Natural killer cell (primary cell): ENCODE data around the gene TSPOAP1. TPM values are rescaled to one million over a fixed set of nuclear protein-coding genes. Genes with fewer than 3 reads are reported as not detected.

Experiments used
- ATAC-seq, 3 donors: fragments of 150-1000 bp in 2 of 3; fragments of 200-7000 bp in 1 of 3; cut with Tn5 transposase; 1 replicate in 1 of 3; 2 replicates in 2 of 3; pipeline ENCODE4 v1.10.0; 2021; ENCODE audit warnings: mild to moderate bottlenecking in 2 of 3, moderate library complexity in 2 of 3
- DNase-seq, 2 donors: peaks; one replicate each; pipeline versions ENCODE4 v3.0.0 to v3.0.0-alpha.2; 2013 to 2021; ENCODE audit warnings: mixed read lengths in 1 of 2
- H3K27ac ChIP-seq: one replicate; pipeline ENCODE4 v1.5.1; 2013; ENCODE audit warnings: mild to moderate bottlenecking, low read length
- H3K27me3 ChIP-seq: one replicate; pipeline ENCODE4 v1.6.1; 2013; ENCODE audit warnings: low read length; ENCODE audit not compliant: control insufficient read depth, insufficient read depth
- H3K36me3 ChIP-seq: one replicate; pipeline ENCODE4 v1.6.1; 2013; ENCODE audit warnings: low read length; ENCODE audit not compliant: control insufficient read depth, insufficient read depth
- H3K4me1 ChIP-seq: one replicate; pipeline ENCODE4 v1.6.1; 2013; ENCODE audit warnings: low read length; ENCODE audit not compliant: control insufficient read depth, insufficient read depth
- H3K4me3 ChIP-seq: one replicate; pipeline ENCODE4 v1.5.1; 2013; ENCODE audit warnings: low read length
- H3K9me3 ChIP-seq: one replicate; pipeline ENCODE4 v1.6.1; 2013; ENCODE audit warnings: low read length; ENCODE audit not compliant: control insufficient read depth, insufficient read depth
- H3K27ac Mint-ChIP-seq, 2 donors: one replicate each; pipeline ENCODE4 v1.8.0; 2022; ENCODE audit warnings: mild to moderate bottlenecking in 2 of 2, mixed read lengths in 2 of 2, moderate library complexity in 1 of 2
- H3K27me3 Mint-ChIP-seq, 2 donors: one replicate each; pipeline ENCODE4 v1.8.0; 2022; ENCODE audit warnings: low read depth in 2 of 2, mixed read lengths in 2 of 2
- H3K36me3 Mint-ChIP-seq: one replicate; pipeline ENCODE4 v1.8.0; 2022; ENCODE audit warnings: mixed read lengths
- H3K4me1 Mint-ChIP-seq, 2 donors: one replicate each; pipeline ENCODE4 v1.8.0; 2022; ENCODE audit warnings: mixed read lengths in 2 of 2
- H3K4me3 Mint-ChIP-seq: one replicate; pipeline ENCODE4 v1.8.0; 2022; ENCODE audit warnings: mild to moderate bottlenecking, moderate library complexity, mixed read lengths
- H3K9me3 Mint-ChIP-seq, 2 donors: one replicate each; pipeline ENCODE4 v1.8.0; 2022; ENCODE audit warnings: mixed read lengths in 2 of 2
- WGBS: methylation state at CpG from one replicate; pipeline ENCODE4 v1.1.7; 2013; ENCODE audit warnings: missing lambda C conversion rate; ENCODE audit not compliant: insufficient coverage; 5-methylcytosine and 5-hydroxymethylcytosine counted together
- intact Hi-C: fragments of 100-400 bp; cut with micrococcal nuclease; formaldehyde crosslinking; loops from one replicate; pipeline ENCODE4 v1.14.2; 2022
- total RNA-seq, 4 donors: library from RNA; stranded (reverse); fragments of 120-200 nt in 1 of 4; gene quantifications; one replicate each; pipeline versions ENCODE4 v1.2.3 to v1.2.4, GENCODE V29; 2013 to 2022
- TF ChIP-seq, protein P1 (sequence below): fragments of 200-600 bp; IDR thresholded peaks from one replicate; pipeline ENCODE4 v1.8.0; 2022; ENCODE audit warnings: antibody characterized with exemption

Gene TSPOAP1
- total RNA-seq, 3 donors from 2014 or later (not counting 1 experiment from before 2014, with no cell fraction given) = 176 to 282 (median 246) TPM

DNA sequence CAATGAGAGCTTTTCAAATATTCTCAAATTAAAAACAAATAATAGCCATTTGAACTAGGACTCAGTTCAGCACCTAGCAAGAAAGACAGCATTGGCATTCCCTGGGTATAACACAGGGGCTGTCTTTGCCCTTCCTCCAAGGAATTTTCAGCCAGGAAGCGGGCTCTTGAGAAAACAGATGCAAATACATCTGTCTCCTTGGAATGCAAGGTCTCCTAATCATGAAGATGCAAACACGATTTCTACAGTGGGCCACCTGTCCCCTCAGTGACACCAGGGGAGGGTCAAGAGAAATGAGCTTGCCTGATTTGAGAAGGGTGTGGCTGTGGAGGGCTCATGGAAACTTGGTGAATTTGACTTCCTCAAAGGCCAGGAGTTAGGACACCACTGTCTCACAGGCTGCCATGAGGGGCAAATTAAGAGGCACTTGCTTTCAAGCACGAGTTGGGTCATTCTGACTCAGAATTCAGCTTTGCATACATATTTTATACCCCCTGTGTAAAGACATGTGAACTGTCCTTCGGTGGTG lies 47.9 kb upstream of the TSPOAP1 start:
- TF ChIP-seq, protein P1, sequence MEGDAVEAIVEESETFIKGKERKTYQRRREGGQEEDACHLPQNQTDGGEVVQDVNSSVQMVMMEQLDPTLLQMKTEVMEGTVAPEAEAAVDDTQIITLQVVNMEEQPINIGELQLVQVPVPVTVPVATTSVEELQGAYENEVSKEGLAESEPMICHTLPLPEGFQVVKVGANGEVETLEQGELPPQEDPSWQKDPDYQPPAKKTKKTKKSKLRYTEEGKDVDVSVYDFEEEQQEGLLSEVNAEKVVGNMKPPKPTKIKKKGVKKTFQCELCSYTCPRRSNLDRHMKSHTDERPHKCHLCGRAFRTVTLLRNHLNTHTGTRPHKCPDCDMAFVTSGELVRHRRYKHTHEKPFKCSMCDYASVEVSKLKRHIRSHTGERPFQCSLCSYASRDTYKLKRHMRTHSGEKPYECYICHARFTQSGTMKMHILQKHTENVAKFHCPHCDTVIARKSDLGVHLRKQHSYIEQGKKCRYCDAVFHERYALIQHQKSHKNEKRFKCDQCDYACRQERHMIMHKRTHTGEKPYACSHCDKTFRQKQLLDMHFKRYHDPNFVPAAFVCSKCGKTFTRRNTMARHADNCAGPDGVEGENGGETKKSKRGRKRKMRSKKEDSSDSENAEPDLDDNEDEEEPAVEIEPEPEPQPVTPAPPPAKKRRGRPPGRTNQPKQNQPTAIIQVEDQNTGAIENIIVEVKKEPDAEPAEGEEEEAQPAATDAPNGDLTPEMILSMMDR = no peak
- H3K27ac Mint-ChIP-seq = no peak overlapping the region
- WGBS = 79% methylated on average over 3 of the region's 4 CpGs

DNA sequence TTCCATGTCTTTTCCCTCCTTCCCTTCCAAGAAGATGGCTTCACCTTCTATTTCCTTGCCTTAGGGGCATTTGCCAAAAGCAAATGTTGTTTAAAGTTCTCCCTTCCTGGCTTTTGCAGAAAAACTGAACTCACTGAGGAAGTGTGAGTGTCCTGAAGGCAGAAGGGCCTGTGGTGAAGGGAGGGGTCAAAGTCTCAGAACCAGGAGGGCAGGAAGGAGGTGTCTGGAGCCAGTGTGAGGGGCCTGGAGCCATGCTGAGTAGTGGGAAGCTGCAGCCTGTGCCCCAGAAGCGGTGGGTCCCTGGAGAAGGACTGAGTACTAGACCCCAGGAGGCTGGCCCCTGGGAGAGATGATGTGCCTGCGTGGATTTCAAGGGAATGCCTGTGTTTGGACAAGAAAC lies 47.2 kb upstream of the TSPOAP1 start:
- Mint-ChIP-seq H3K27ac (no peak overlapping the region), H3K36me3 (no peaks in the 10 kb centered on the region), H3K27me3 (no peaks in the 10 kb centered on the region), H3K4me3 (no peak overlapping the region), H3K4me1 (peaks cover 47 to 55% of the 10 kb centered on the region in 2 donors), H3K9me3 (no peaks in the 10 kb centered on the region)
- no peak overlapping the region for H3K27ac ChIP-seq
- TF ChIP-seq, protein P1 = no peak
- intact Hi-C loops = no loop called here
- H3K36me3 ChIP-seq = no peaks in the 10 kb centered on the region
- H3K4me3 ChIP-seq = no peak overlapping the region
- no peaks in the 10 kb centered on the region for H3K27me3 ChIP-seq
- WGBS = 90% methylated on average over 2 of the region's 2 CpGs
- peaks cover 28% of the 10 kb centered on the region for H3K4me1 ChIP-seq
- ATAC-seq (no peak), DNase-seq (no peak)
- H3K9me3 ChIP-seq = no peaks in the 10 kb centered on the region

More for the DNA sequence above, 47.9 kb upstream of the TSPOAP1 start:
- DNase-seq (no peak), ATAC-seq (no peak)
- H3K27me3 Mint-ChIP-seq = no peaks in the 10 kb centered on the region
- H3K4me1 Mint-ChIP-seq = peaks cover 47 to 55% of the 10 kb centered on the region in 2 donors
- intact Hi-C loops = no loop called here
- Histone ChIP-seq H3K9me3 (no peaks in the 10 kb centered on the region), H3K27ac (no peak overlapping the region), H3K4me3 (no peak overlapping the region), H3K4me1 (peaks cover 28% of the 10 kb centered on the region), H3K36me3 (no peaks in the 10 kb centered on the region), H3K27me3 (no peaks in the 10 kb centered on the region)
- H3K4me3 Mint-ChIP-seq = no peak overlapping the region
- H3K36me3 Mint-ChIP-seq = no peaks in the 10 kb centered on the region
- H3K9me3 Mint-ChIP-seq = no peaks in the 10 kb centered on the region

DNA sequence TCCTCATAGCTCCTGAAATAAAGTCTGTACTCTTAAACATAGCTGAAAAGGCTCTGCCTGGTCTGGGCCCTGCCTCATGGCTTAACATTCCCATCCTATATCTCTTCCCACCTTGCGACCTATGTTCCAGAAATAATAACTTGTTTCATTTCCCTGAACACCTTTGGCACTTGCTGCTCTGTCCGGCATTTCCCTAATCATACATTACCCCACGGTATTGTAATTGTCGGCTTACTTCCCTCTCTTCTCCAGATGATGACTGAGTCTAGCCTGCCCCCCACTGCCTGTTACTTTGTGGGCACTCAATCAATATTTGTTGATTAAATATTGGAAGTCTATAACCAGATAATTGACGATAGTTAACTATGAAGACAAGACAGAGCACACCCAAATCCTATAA lies 46.7 kb upstream of the TSPOAP1 start:
- Mint-ChIP-seq H3K9me3 (no peaks in the 10 kb centered on the region), H3K27ac (no peak overlapping the region), H3K36me3 (no peaks in the 10 kb centered on the region), H3K4me3 (no peak overlapping the region), H3K27me3 (no peaks in the 10 kb centered on the region), H3K4me1 (peaks cover 47 to 55% of the 10 kb centered on the region in 2 donors)
- H3K27me3 ChIP-seq = no peaks in the 10 kb centered on the region
- TF ChIP-seq, protein P1 = no peak
- DNase-seq = no peak
- H3K36me3 ChIP-seq = no peaks in the 10 kb centered on the region
- H3K27ac ChIP-seq = no peak overlapping the region
- H3K4me1 ChIP-seq = peaks cover 28% of the 10 kb centered on the region
- no peak for ATAC-seq
- intact Hi-C loops = no loop called here
- H3K4me3 ChIP-seq = no peak overlapping the region
- H3K9me3 ChIP-seq = no peaks in the 10 kb centered on the region
- 86% methylated on average over 5 of the region's 5 CpGs for WGBS

DNA sequence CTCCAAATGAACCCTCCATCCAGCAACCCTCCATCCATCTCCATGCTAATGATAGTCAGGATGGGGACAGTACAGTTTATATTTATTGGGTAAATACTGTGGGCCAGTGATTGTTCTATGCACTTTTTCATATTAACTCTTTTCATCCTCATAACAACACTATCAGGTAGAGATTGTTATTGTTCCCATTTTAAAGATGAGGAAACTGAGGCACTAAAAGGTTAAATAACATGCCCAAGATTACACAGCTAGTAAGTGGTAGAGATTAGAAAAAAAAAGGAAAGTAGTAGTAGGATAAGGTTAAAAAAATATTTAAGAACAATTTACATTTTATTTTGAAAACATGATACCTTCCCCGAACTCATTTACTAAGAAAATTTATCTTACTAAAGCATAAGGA lies 45.3 kb upstream of the TSPOAP1 start:
- no peaks in the 10 kb centered on the region for H3K9me3 Mint-ChIP-seq
- WGBS = 88% methylated on average over 1 of the region's 1 CpG
- H3K4me3 Mint-ChIP-seq = no peak overlapping the region
- TF ChIP-seq, protein P1 = no peak
- Histone ChIP-seq H3K27me3 (no peaks in the 10 kb centered on the region), H3K9me3 (no peaks in the 10 kb centered on the region), H3K36me3 (no peaks in the 10 kb centered on the region), H3K4me3 (no peak overlapping the region), H3K4me1 (peaks cover 29% of the 10 kb centered on the region), H3K27ac (no peak overlapping the region)
- no peaks in the 10 kb centered on the region for H3K36me3 Mint-ChIP-seq
- no peaks in the 10 kb centered on the region for H3K27me3 Mint-ChIP-seq
- intact Hi-C loops = no loop called here
- peaks cover 44 to 52% of the 10 kb centered on the region in 2 donors for H3K4me1 Mint-ChIP-seq
- no peak overlapping the region for H3K27ac Mint-ChIP-seq
- no peak for DNase-seq
- ATAC-seq = no peak
